DND-41 (cell line): ENCODE data around the gene PGRMC1.
"Not testable (repeated sequence)": the region's sequence is repeated elsewhere in the genome, so short reads cannot be mapped to it uniquely, and the experiment has no call there.

Experiments
- EZH2 ChIP-seq: IDR thresholded peaks from 3 replicates; pipeline ENCODE4 v1.6.1; 2012; ENCODE audit warnings: borderline replicate concordance, low read depth, mild to moderate bottlenecking, moderate library complexity, low read length, inconsistent platforms; ENCODE audit not compliant: severe bottlenecking
- TF ChIP-seq, protein P1 (sequence below): IDR thresholded peaks from 2 replicates; pipeline ENCODE4 v1.5.1; 2012; ENCODE audit warnings: borderline replicate concordance, low read length, moderate library complexity, mild to moderate bottlenecking; ENCODE audit not compliant: poor library complexity, severe bottlenecking; ENCODE audit errors: extremely low read depth

DNA sequence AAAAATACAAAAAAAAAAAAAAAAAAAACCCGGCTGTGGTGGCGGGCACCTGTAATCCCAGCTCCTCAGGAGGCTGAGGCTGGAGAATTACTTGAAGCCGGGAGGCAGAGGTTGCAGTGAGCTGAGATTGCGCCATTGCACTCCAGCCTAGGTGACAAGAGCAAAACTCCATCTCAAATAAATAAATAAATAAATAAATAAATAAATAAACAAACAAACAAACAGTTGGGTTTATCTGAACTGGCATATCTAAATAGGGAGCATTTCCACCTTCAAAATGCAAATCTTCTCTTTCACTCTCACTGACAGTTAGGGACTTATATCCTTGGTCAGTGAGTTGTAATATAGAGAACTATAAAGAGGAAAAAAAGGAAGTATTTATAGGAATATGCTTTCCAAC is 46.3 kb downstream of the PGRMC1 start:
- TF ChIP-seq, protein P1, sequence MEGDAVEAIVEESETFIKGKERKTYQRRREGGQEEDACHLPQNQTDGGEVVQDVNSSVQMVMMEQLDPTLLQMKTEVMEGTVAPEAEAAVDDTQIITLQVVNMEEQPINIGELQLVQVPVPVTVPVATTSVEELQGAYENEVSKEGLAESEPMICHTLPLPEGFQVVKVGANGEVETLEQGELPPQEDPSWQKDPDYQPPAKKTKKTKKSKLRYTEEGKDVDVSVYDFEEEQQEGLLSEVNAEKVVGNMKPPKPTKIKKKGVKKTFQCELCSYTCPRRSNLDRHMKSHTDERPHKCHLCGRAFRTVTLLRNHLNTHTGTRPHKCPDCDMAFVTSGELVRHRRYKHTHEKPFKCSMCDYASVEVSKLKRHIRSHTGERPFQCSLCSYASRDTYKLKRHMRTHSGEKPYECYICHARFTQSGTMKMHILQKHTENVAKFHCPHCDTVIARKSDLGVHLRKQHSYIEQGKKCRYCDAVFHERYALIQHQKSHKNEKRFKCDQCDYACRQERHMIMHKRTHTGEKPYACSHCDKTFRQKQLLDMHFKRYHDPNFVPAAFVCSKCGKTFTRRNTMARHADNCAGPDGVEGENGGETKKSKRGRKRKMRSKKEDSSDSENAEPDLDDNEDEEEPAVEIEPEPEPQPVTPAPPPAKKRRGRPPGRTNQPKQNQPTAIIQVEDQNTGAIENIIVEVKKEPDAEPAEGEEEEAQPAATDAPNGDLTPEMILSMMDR = not testable (repeated sequence)
- TF ChIP-seq EZH2 = not testable (repeated sequence)
